ENCODE measurements around the gene RND1. TPM values are rescaled to one million over a fixed set of nuclear protein-coding genes. Genes with fewer than 3 reads are reported as not detected.

Gene RND1
- polyA plus RNA-seq, 1 of the 3 experiments (the other 2 are of a cell fraction): 0.39 TPM

DNA sequence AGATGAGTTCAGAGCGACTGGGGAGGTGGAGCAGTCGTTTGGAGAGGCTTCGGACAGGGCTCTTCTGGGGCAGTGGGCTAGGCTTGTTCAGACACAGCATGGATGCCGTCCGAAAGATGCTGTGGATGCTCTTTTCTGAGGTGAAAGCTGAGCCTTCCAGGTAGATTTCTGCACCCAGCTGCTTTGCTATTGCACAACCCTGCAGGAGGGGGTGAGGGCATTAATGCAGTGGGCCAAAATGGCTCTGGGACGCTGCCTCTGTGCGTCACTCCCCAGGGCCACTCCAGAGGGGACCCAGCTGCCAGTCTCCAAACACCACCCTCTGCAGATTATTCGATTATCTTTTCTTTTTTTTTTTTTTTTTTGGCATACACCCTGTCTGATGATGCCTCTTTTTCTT, 7.6 kb downstream of the RND1 start:
- CTCF ChIA-PET: interaction anchor here (0.7 to 34.8 kb wide), 4 partner anchors 9 to 120 kb away, joined by 3 to 667 read pairs (median 3); partner anchors contain the start of gene WNT1
- Histone ChIP-seq H3F3A (replicated peaks; ENCODE audit: insufficient read depth) (no peaks in the 10 kb centered on the region), H3K9ac (no peak overlapping the region), H3K4me2 (no peak overlapping the region), H3K4me1 (ENCODE audit: control insufficient read depth in 1 of 2, insufficient read depth in 2 of 2, low read depth in 1 of 2, low read length in 1 of 2) (peaks cover 0 to under 1% of the 10 kb centered on the region in 2 experiments; a peak in 1 of 4 replicates), H3K9me2 (no peaks in the 10 kb centered on the region), H3K4me3 (ENCODE audit: low read depth in 2 of 2, low read length in 1 of 2) (no peak overlapping the region), H4K20me1 (ENCODE audit: insufficient read depth) (no peaks in the 10 kb centered on the region), H3K36me3 (replicated peaks in 1 of 2; ENCODE audit: control insufficient read depth in 1 of 2, insufficient read depth in 2 of 2, low read length in 1 of 2) (no peaks in the 10 kb centered on the region), H2AFZ (ENCODE audit: low read depth) (no peak overlapping the region), H3K27me3 (ENCODE audit: insufficient read depth) (no peaks in the 10 kb centered on the region; the same call in 1 of the 2 replicates), H3K9me3 (no peaks in the 10 kb centered on the region), H3K27ac (ENCODE audit: low read depth in 2 of 2, low read length in 1 of 2) (no peak overlapping the region), H3K79me2 (ENCODE audit: insufficient read depth) (no peaks in the 10 kb centered on the region)
- DNase-seq: no peak
- WGBS (ENCODE audit: low lambda C conversion rate): 73% methylated on average over 8 of the region's 8 CpGs
- TF ChIP-seq, protein P1, sequence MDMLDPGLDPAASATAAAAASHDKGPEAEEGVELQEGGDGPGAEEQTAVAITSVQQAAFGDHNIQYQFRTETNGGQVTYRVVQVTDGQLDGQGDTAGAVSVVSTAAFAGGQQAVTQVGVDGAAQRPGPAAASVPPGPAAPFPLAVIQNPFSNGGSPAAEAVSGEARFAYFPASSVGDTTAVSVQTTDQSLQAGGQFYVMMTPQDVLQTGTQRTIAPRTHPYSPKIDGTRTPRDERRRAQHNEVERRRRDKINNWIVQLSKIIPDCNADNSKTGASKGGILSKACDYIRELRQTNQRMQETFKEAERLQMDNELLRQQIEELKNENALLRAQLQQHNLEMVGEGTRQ (IDR thresholded peaks at IDR 0.05; ENCODE audit: borderline replicate concordance, low read depth, low read length): no peak
- TF ChIP-seq SMC3 (IDR thresholded peaks at IDR 0.05; ENCODE audit: low read depth, low read length) (no peak), TCF12 (IDR thresholded peaks at IDR 0.05) (no peak), GABPA (IDR thresholded peaks at IDR 0.05; ENCODE audit: low read depth) (no peak), SIN3A (IDR thresholded peaks at IDR 0.05; ENCODE audit: borderline replicate concordance, low read depth, low read length) (no peak), MEF2A (IDR thresholded peaks at IDR 0.05; ENCODE audit: borderline replicate concordance, low read depth) (no peak), FOXJ3 (CRISPR knock-in tag; IDR thresholded peaks at IDR 0.05) (no peak), CHD2 (IDR thresholded peaks at IDR 0.05; ENCODE audit: low read length, partially characterized antibody) (no peak)
- POLR2A ChIA-PET: interaction anchor here (2.8 kb wide), 1 partner anchor 8 kb away, joined by 14 read pairs; the partner anchor contains the start of gene RND1

DNA sequence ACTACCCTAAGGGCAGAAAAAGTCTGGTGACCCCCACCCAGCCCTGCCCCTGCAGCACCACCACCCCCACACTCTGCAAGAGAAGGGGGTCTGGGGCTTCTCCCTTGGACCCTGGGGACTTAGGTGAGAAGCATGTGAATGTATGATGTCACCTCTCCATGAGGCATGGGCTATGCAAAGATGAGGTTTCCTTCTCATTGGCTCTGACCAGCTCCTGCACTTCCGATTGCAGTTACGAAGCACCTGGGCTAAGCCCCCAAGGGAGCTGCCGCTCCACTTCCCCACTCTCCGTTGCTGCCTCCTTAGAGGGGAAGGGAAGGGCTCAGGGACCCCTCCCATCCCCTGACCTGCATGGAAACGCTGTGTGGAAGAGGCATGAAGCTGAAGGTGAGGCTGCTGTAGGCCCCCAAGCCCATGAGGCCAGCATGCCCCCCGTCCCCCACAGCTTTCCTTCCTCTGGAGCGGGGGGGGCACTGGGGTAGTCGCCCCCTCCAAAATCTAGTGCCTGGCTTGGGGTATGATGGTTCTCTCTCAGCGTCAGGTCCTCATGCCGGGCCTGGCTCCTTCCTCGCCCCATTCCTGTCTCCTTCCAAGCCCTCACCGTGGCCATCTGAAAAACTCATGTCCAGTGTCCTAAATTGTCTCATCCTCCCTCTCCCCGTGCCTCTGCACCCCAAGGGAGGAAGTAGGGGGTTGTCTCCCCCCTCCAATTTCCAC, 8.2 kb downstream of the RND1 start:
- Histone ChIP-seq H3K4me2 (no peak overlapping the region), H3K9me3 (no peaks in the 10 kb centered on the region), H3K9ac (no peak overlapping the region), H3K4me3 (ENCODE audit: low read depth in 2 of 2, low read length in 1 of 2) (no peak overlapping the region), H4K20me1 (ENCODE audit: insufficient read depth) (no peaks in the 10 kb centered on the region), H3K36me3 (replicated peaks in 1 of 2; ENCODE audit: control insufficient read depth in 1 of 2, insufficient read depth in 2 of 2, low read length in 1 of 2) (no peaks in the 10 kb centered on the region), H3F3A (replicated peaks; ENCODE audit: insufficient read depth) (no peaks in the 10 kb centered on the region), H3K27me3 (ENCODE audit: insufficient read depth) (no peaks in the 10 kb centered on the region; the same call in 1 of the 2 replicates), H3K79me2 (ENCODE audit: insufficient read depth) (no peaks in the 10 kb centered on the region), H2AFZ (ENCODE audit: low read depth) (no peak overlapping the region), H3K27ac (ENCODE audit: low read depth in 2 of 2, low read length in 1 of 2) (no peak overlapping the region), H3K4me1 (ENCODE audit: control insufficient read depth in 1 of 2, insufficient read depth in 2 of 2, low read depth in 1 of 2, low read length in 1 of 2) (peaks cover 0 to 6% of the 10 kb centered on the region in 2 experiments; a peak in 2 of 4 replicates), H3K9me2 (no peaks in the 10 kb centered on the region)
- ChIA-PET POLR2A (interaction anchor here (2.8 kb wide), 1 partner anchor 8 kb away, joined by 14 read pairs; the partner anchor contains the start of gene RND1), CTCF (interaction anchor here (0.7 to 34.8 kb wide), 6 partner anchors 8 to 120 kb away, joined by 3 to 667 read pairs (median 5); partner anchors contain the start of genes RND1 and WNT1)
- TF ChIP-seq, protein P2, sequence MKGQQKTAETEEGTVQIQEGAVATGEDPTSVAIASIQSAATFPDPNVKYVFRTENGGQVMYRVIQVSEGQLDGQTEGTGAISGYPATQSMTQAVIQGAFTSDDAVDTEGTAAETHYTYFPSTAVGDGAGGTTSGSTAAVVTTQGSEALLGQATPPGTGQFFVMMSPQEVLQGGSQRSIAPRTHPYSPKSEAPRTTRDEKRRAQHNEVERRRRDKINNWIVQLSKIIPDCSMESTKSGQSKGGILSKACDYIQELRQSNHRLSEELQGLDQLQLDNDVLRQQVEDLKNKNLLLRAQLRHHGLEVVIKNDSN (IDR thresholded peaks at IDR 0.05; ENCODE audit: borderline replicate concordance, low read depth): no peak
- TF ChIP-seq FOSL2 (IDR thresholded peaks at IDR 0.05; ENCODE audit: borderline replicate concordance, low read depth): no peak
- TF ChIP-seq, protein P3, sequence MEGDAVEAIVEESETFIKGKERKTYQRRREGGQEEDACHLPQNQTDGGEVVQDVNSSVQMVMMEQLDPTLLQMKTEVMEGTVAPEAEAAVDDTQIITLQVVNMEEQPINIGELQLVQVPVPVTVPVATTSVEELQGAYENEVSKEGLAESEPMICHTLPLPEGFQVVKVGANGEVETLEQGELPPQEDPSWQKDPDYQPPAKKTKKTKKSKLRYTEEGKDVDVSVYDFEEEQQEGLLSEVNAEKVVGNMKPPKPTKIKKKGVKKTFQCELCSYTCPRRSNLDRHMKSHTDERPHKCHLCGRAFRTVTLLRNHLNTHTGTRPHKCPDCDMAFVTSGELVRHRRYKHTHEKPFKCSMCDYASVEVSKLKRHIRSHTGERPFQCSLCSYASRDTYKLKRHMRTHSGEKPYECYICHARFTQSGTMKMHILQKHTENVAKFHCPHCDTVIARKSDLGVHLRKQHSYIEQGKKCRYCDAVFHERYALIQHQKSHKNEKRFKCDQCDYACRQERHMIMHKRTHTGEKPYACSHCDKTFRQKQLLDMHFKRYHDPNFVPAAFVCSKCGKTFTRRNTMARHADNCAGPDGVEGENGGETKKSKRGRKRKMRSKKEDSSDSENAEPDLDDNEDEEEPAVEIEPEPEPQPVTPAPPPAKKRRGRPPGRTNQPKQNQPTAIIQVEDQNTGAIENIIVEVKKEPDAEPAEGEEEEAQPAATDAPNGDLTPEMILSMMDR (IDR thresholded peaks at IDR 0.05): no peak
- TF ChIP-seq SIN3A (IDR thresholded peaks at IDR 0.05; ENCODE audit: borderline replicate concordance, low read depth, low read length): no peak
- TF ChIP-seq YY1 (IDR thresholded peaks at IDR 0.05; ENCODE audit: low read depth): no peak
- no peak for TF ChIP-seq TAF1 (IDR thresholded peaks at IDR 0.05; ENCODE audit: borderline replicate concordance, low read depth, low read length)
- no peak for TF ChIP-seq NFIC (IDR thresholded peaks at IDR 0.05; ENCODE audit: borderline replicate concordance)
- no peak for TF ChIP-seq EP300 (IDR thresholded peaks at IDR 0.05; ENCODE audit: borderline replicate concordance in 1 of 2, low read depth in 1 of 2, low read length in 1 of 2)
- TF ChIP-seq, protein P4, sequence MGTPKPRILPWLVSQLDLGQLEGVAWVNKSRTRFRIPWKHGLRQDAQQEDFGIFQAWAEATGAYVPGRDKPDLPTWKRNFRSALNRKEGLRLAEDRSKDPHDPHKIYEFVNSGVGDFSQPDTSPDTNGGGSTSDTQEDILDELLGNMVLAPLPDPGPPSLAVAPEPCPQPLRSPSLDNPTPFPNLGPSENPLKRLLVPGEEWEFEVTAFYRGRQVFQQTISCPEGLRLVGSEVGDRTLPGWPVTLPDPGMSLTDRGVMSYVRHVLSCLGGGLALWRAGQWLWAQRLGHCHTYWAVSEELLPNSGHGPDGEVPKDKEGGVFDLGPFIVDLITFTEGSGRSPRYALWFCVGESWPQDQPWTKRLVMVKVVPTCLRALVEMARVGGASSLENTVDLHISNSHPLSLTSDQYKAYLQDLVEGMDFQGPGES (IDR thresholded peaks at IDR 0.05; ENCODE audit: low read depth, low read length): no peak
- TF ChIP-seq SMC3 (IDR thresholded peaks at IDR 0.05; ENCODE audit: low read depth, low read length): no peak
- TF ChIP-seq RCOR1 (IDR thresholded peaks at IDR 0.05; ENCODE audit: low read length): no peak
- TF ChIP-seq GATA2 (CRISPR knock-in tag; IDR thresholded peaks at IDR 0.05): no peak
- DNase-seq: no peak
- 76% methylated on average over 12 of the region's 13 CpGs for WGBS (ENCODE audit: low lambda C conversion rate)

Data from SK-N-SH (cell line).